Mucosa of stomach (tissue), 1 donor: Measurements from ENCODE around the gene CGNL1.

Source experiments
- H3K27me3 ChIP-seq: one replicate; pipeline ENCODE4 v1.7.0; 2013; ENCODE audit warnings: mild to moderate bottlenecking, low read length; ENCODE audit not compliant: control insufficient read depth, insufficient read depth
- H3K36me3 ChIP-seq: one replicate; pipeline ENCODE4 v1.7.0; 2013; ENCODE audit warnings: low read length; ENCODE audit not compliant: control insufficient read depth, insufficient read depth
- H3K4me1 ChIP-seq: one replicate; pipeline ENCODE4 v1.7.0; 2013; ENCODE audit warnings: mild to moderate bottlenecking, low read length; ENCODE audit not compliant: control insufficient read depth, insufficient read depth
- H3K4me3 ChIP-seq: one replicate; pipeline ENCODE4 v1.7.0; 2013; ENCODE audit warnings: low read length
- H3K9ac ChIP-seq: one replicate; pipeline ENCODE4 v1.7.0; 2013; ENCODE audit warnings: mild to moderate bottlenecking, low read length, moderate library complexity
- H3K9me3 ChIP-seq: one replicate; pipeline ENCODE4 v1.7.0; 2013; ENCODE audit warnings: mild to moderate bottlenecking, low read length, moderate library complexity; ENCODE audit not compliant: control insufficient read depth
- donor health status: Pancreatic carcinoma.

Gene CGNL1

GRCh38 chr15:57418635-57419034 lies 42.3 kb downstream of the CGNL1 start:
- H3K4me3 ChIP-seq, result no peak overlapping the region
- H3K27me3 ChIP-seq, result no peaks in the 10 kb centered on the region
- no peaks in the 10 kb centered on the region for H3K9me3 ChIP-seq
- H3K9ac ChIP-seq, result no peak overlapping the region
- no peaks in the 10 kb centered on the region for H3K36me3 ChIP-seq
- H3K4me1 ChIP-seq, result no peaks in the 10 kb centered on the region

- Histone ChIP-seq H3K36me3 (no peaks in the 10 kb centered on the region), H3K9me3 (no peaks in the 10 kb centered on the region), H3K4me1 (no peaks in the 10 kb centered on the region), H3K9ac (no peak overlapping the region), H3K4me3 (no peak overlapping the region), H3K27me3 (no peaks in the 10 kb centered on the region)
Measured at GRCh38 chr15:57419335-57419734, 43.0 kb downstream of the CGNL1 start.

GRCh38 chr15:57421110-57421509 lies 44.8 kb downstream of the CGNL1 start:
- Histone ChIP-seq H3K9me3 (no peaks in the 10 kb centered on the region), H3K9ac (no peak overlapping the region), H3K4me1 (no peaks in the 10 kb centered on the region)

GRCh38 chr15:57421551-57421950 lies 45.2 kb downstream of the CGNL1 start:
- Histone ChIP-seq H3K9ac (no peak overlapping the region), H3K9me3 (no peaks in the 10 kb centered on the region), H3K27me3 (no peaks in the 10 kb centered on the region), H3K36me3 (no peaks in the 10 kb centered on the region), H3K4me1 (no peaks in the 10 kb centered on the region), H3K4me3 (no peak overlapping the region)

More at GRCh38 chr15:57421110-57421509, 44.8 kb downstream of the CGNL1 start:
- Histone ChIP-seq H3K4me3 (no peak overlapping the region), H3K36me3 (no peaks in the 10 kb centered on the region), H3K27me3 (no peaks in the 10 kb centered on the region)

GRCh38 chr15:57422113-57422754 lies 45.9 kb downstream of the CGNL1 start:
- peaks cover 4% of the 10 kb centered on the region for H3K4me1 ChIP-seq
- H3K9me3 ChIP-seq, result no peaks in the 10 kb centered on the region
- H3K9ac ChIP-seq, result no peak overlapping the region

GRCh38 chr15:57423599-57424140 lies 47.4 kb downstream of the CGNL1 start:
- peaks cover 8% of the 10 kb centered on the region for H3K4me1 ChIP-seq
- no peak overlapping the region for H3K4me3 ChIP-seq

More at GRCh38 chr15:57422113-57422754, 45.9 kb downstream of the CGNL1 start:
- no peaks in the 10 kb centered on the region for H3K36me3 ChIP-seq
- no peaks in the 10 kb centered on the region for H3K27me3 ChIP-seq
- H3K4me3 ChIP-seq, result no peak overlapping the region

GRCh38 chr15:57424628-57425405 lies 48.5 kb downstream of the CGNL1 start:
- Histone ChIP-seq H3K27me3 (no peaks in the 10 kb centered on the region), H3K4me1 (peaks cover 8% of the 10 kb centered on the region), H3K36me3 (no peaks in the 10 kb centered on the region), H3K9ac (no peak overlapping the region), H3K9me3 (no peaks in the 10 kb centered on the region), H3K4me3 (no peak overlapping the region)

More at GRCh38 chr15:57423599-57424140, 47.4 kb downstream of the CGNL1 start:
- Histone ChIP-seq H3K9me3 (no peaks in the 10 kb centered on the region), H3K9ac (no peak overlapping the region), H3K27me3 (no peaks in the 10 kb centered on the region), H3K36me3 (no peaks in the 10 kb centered on the region)

- no peak overlapping the region for H3K9ac ChIP-seq
- H3K27me3 ChIP-seq, result no peaks in the 10 kb centered on the region
- H3K9me3 ChIP-seq, result no peaks in the 10 kb centered on the region
- peaks cover 8% of the 10 kb centered on the region for H3K4me1 ChIP-seq
- no peak overlapping the region for H3K4me3 ChIP-seq
- no peaks in the 10 kb centered on the region for H3K36me3 ChIP-seq
Measured at GRCh38 chr15:57425842-57426241, 49.5 kb downstream of the CGNL1 start.

- Histone ChIP-seq H3K27me3 (no peaks in the 10 kb centered on the region), H3K9me3 (no peaks in the 10 kb centered on the region), H3K4me3 (no peak overlapping the region), H3K4me1 (peaks cover 15% of the 10 kb centered on the region), H3K9ac (no peak overlapping the region), H3K36me3 (no peaks in the 10 kb centered on the region)
Measured at GRCh38 chr15:57427367-57427821, 51.1 kb downstream of the CGNL1 start.

GRCh38 chr15:57432141-57432741 lies 55.9 kb downstream of the CGNL1 start:
- Histone ChIP-seq H3K36me3 (no peaks in the 10 kb centered on the region), H3K27me3 (no peaks in the 10 kb centered on the region), H3K9ac (no peak overlapping the region), H3K4me1 (peaks cover 18% of the 10 kb centered on the region), H3K9me3 (no peaks in the 10 kb centered on the region), H3K4me3 (no peak overlapping the region)

GRCh38 chr15:57436166-57436565 lies 59.9 kb downstream of the CGNL1 start:
- Histone ChIP-seq H3K4me1 (peaks cover 17% of the 10 kb centered on the region), H3K9ac (no peak overlapping the region), H3K27me3 (no peaks in the 10 kb centered on the region), H3K4me3 (no peak overlapping the region), H3K36me3 (no peaks in the 10 kb centered on the region), H3K9me3 (no peaks in the 10 kb centered on the region)

- no peak overlapping the region for H3K4me3 ChIP-seq
- H3K9ac ChIP-seq, result no peak overlapping the region
- H3K9me3 ChIP-seq, result no peaks in the 10 kb centered on the region
- H3K36me3 ChIP-seq, result no peaks in the 10 kb centered on the region
- no peaks in the 10 kb centered on the region for H3K27me3 ChIP-seq
- peaks cover 20% of the 10 kb centered on the region for H3K4me1 ChIP-seq
Measured at GRCh38 chr15:57436961-57437360, 60.7 kb downstream of the CGNL1 start.
